Testis (tissue), 3 donors: Measurements from ENCODE around the gene PRR5. TPM values are rescaled to one million over a fixed set of nuclear protein-coding genes. Genes with fewer than 3 reads are reported as not detected.

ENCODE experiments used
- DNase-seq: peaks from one replicate; pipeline ENCODE4 v3.0.0-alpha.2; 2019
- H3K27ac ChIP-seq, 2 donors: fragments of 200-600 bp; sonication (generic); one replicate each; pipeline ENCODE4 v1.5.1; 2019
- H3K27me3 ChIP-seq: fragments of 200-600 bp; sonication (generic); one replicate; pipeline ENCODE4 v1.5.1; 2019
- H3K36me3 ChIP-seq: fragments of 200-600 bp; sonication (generic); one replicate; pipeline ENCODE4 v1.5.1; 2017; ENCODE audit warnings: low read depth; ENCODE audit errors: missing control alignments
- H3K4me1 ChIP-seq: fragments of 200-600 bp; sonication (generic); one replicate; pipeline ENCODE4 v1.5.1; 2019
- H3K4me3 ChIP-seq, 2 donors: fragments of 200-600 bp; sonication (generic); one replicate each; pipeline ENCODE4 v1.5.1; 2017 to 2019
- H3K9me3 ChIP-seq: fragments of 200-600 bp; sonication (generic); one replicate; pipeline ENCODE4 v1.5.1; 2017
- CTCF ChIP-seq, 3 experiments: fragments of 450-650 bp in 2 of 3; fragments of 200-600 bp in 1 of 3; sonication (generic) in 1 of 3; IDR thresholded peaks; one replicate each; pipeline ENCODE4 v1.5.1; 2016 to 2019; ENCODE audit warnings: antibody characterized with exemption in 3 of 3, mild to moderate bottlenecking in 2 of 3, moderate library complexity in 1 of 3
- POLR2A ChIP-seq: fragments of 450-650 bp; IDR thresholded peaks from one replicate; pipeline ENCODE4 v1.6.1; 2017; ENCODE audit warnings: antibody characterized with exemption, mild to moderate bottlenecking, moderate library complexity
- WGBS, 2 donors: methylation state at CpG; one replicate each; pipeline ENCODE4 v1.1.5; 2018; 5-methylcytosine and 5-hydroxymethylcytosine counted together
- intact Hi-C: fragments of 100-400 bp; cut with DNase I; formaldehyde crosslinking; loops from one replicate; pipeline ENCODE4 v1.15.1; 2023; ENCODE audit warnings: low total_unique reads
- polyA plus RNA-seq: library from polyadenylated mRNA; stranded (reverse); fragments of 350-450 nt; fragmentation: Illumina TruSeq; extraction: RNeasy Lipid Tissue Mini Kit (QIAGEN cat#74804); gene quantifications from one replicate; pipeline ENCODE4 v1.2.3, GENCODE V29; 2014; ENCODE audit warnings: low read depth, low replicate concordance; ENCODE audit not compliant: insufficient read depth
- total RNA-seq, 2 donors: library from RNA; depleted of rRNA; stranded (reverse); fragments of >200 nt; gene quantifications; one replicate each; pipeline ENCODE4 v1.2.3, GENCODE V29; 2016

The PRR5 gene
- total and polyA plus RNA-seq, 3 donors from 2014 or later, result 20.2 to 50.4 (median 38.4) TPM

- no peak overlapping the region for H3K27ac ChIP-seq
These were observed 4.4 kb upstream of the PRR5 start for GRCh38 chr22:44697423-44698141.

GRCh38 chr22:44698531-44699421, 3.2 kb upstream of the PRR5 start:
- intact Hi-C loops, result loop anchor here (5.0 kb wide), 1 partner anchor 39 kb away; no protein-coding TSS in a partner anchor
- WGBS, 2 donors, result 65 to 67% methylated on average over 17 to 21 of the region's 23 CpGs

More at GRCh38 chr22:44697423-44698141, 4.4 kb upstream of the PRR5 start:
- WGBS, 2 donors, result 24 to 50% methylated on average over 5 to 22 of the region's 22 CpGs
- H3K4me3 ChIP-seq, result no peak overlapping the region
- no peaks in the 10 kb centered on the region for H3K27me3 ChIP-seq
- intact Hi-C loops, result loop anchor here (5.0 kb wide), 1 partner anchor 40 kb away; no protein-coding TSS in a partner anchor
- TF ChIP-seq CTCF (IDR thresholded peaks at IDR 0.05) (peak; percentile 85 to 92 (median 92)), POLR2A (no peak)
- H3K36me3 ChIP-seq, result no peaks in the 10 kb centered on the region
- H3K4me1 ChIP-seq, result peaks cover 6% of the 10 kb centered on the region
- peak; percentile 81 for DNase-seq
- no peaks in the 10 kb centered on the region for H3K9me3 ChIP-seq

GRCh38 chr22:44700456-44700855, 1.5 kb upstream of the PRR5 start:
- no peak overlapping the region for H3K4me3 ChIP-seq
- H3K4me1 ChIP-seq, result peaks cover 6% of the 10 kb centered on the region
- 91 to 92% methylated on average over 6 of the region's 6 CpGs for WGBS, 2 donors
- no peak overlapping the region for H3K27ac ChIP-seq
- no peak for TF ChIP-seq CTCF (IDR thresholded peaks at IDR 0.05)
- H3K27me3 ChIP-seq, result no peaks in the 10 kb centered on the region
- no peaks in the 10 kb centered on the region for H3K9me3 ChIP-seq
- DNase-seq, result no peak
- intact Hi-C loops, result no loop called here
- H3K36me3 ChIP-seq, result no peaks in the 10 kb centered on the region

More at GRCh38 chr22:44698531-44699421, 3.2 kb upstream of the PRR5 start:
- no peak for DNase-seq
- Histone ChIP-seq H3K27me3 (no peaks in the 10 kb centered on the region), H3K4me3 (no peak overlapping the region), H3K4me1 (peaks cover 6% of the 10 kb centered on the region), H3K9me3 (no peaks in the 10 kb centered on the region), H3K36me3 (no peaks in the 10 kb centered on the region), H3K27ac (no peak overlapping the region)
- no peak for TF ChIP-seq POLR2A
- no peak for TF ChIP-seq CTCF (IDR thresholded peaks at IDR 0.05)

- Histone ChIP-seq H3K27me3 (no peaks in the 10 kb centered on the region), H3K9me3 (no peaks in the 10 kb centered on the region), H3K36me3 (no peaks in the 10 kb centered on the region), H3K4me3 (no peak overlapping the region), H3K27ac (peak overlapping the region in 1 of 2 donors; percentile 8), H3K4me1 (peaks cover 6% of the 10 kb centered on the region)
- TF ChIP-seq CTCF (IDR thresholded peaks at IDR 0.05), result no peak
- 74 to 92% methylated on average over 4 to 5 of the region's 5 CpGs for WGBS, 2 donors
- intact Hi-C loops, result no loop called here
- no peak for DNase-seq
These were observed 715 bp upstream of the PRR5 start for GRCh38 chr22:44701187-44701790.
